Central memory CD8-positive, alpha-beta T cell (primary cell): Measurements from ENCODE around the gene SAMM50.

Experiments used
- ATAC-seq: fragments of 150-1000 bp; cut with Tn5 transposase; replicated peaks from 2 replicates; pipeline ENCODE4 v1.10.0; 2022; ENCODE audit warnings: mild to moderate bottlenecking, moderate FRiP score, moderate number of reproducible peaks; ENCODE audit not compliant: poor library complexity, severe bottlenecking; ENCODE audit errors: extremely low read depth
- DNase-seq, 2 donors: peaks; one replicate each; pipeline ENCODE4 v3.0.0; 2021; ENCODE audit warnings: low spot score in 2 of 2
- H3K27ac Mint-ChIP-seq: one replicate; pipeline ENCODE4 v1.8.0; 2022; ENCODE audit warnings: low read depth, mild to moderate bottlenecking, moderate library complexity, mixed read lengths
- H3K27me3 Mint-ChIP-seq: one replicate; pipeline ENCODE4 v1.8.0; 2022; ENCODE audit warnings: mixed read lengths
- H3K36me3 Mint-ChIP-seq: one replicate; pipeline ENCODE4 v1.8.0; 2022; ENCODE audit warnings: mild to moderate bottlenecking, moderate library complexity, mixed read lengths; ENCODE audit not compliant: insufficient read depth
- H3K4me1 Mint-ChIP-seq: one replicate; pipeline ENCODE4 v1.8.0; 2022; ENCODE audit warnings: mixed read lengths
- H3K4me3 Mint-ChIP-seq: one replicate; pipeline ENCODE4 v1.8.0; 2022; ENCODE audit warnings: mild to moderate bottlenecking, moderate library complexity, mixed read lengths
- H3K9me3 Mint-ChIP-seq: one replicate; pipeline ENCODE4 v1.8.0; 2022; ENCODE audit warnings: mixed read lengths

The SAMM50 gene

GRCh38 chr22:43955040-43955882 lies at the start of gene SAMM50:
SAMM50 (plus strand) TSS chr22:43955442; CDS start chr22:43955578, 136 bp downstream.
- Mint-ChIP-seq H3K36me3 (peaks cover 13% of the 10 kb centered on the region), H3K27ac (peak within 1 kb of the TSS; percentile 95), H3K9me3 (no peaks in the 10 kb centered on the region), H3K4me1 (peaks cover 37% of the 10 kb centered on the region), H3K4me3 (peak within 1 kb of the TSS; percentile 92), H3K27me3 (peaks cover 13% of the 10 kb centered on the region)
- peak; percentile 84 to 85 for DNase-seq
- peak; percentile 96 for ATAC-seq

- no peak for ATAC-seq
Observed at GRCh38 chr22:43905681-43906080, 49.6 kb upstream of the SAMM50 start.

GRCh38 chr22:43909708-43910107 lies 45.5 kb upstream of the SAMM50 start:
- H3K9me3 Mint-ChIP-seq = no peaks in the 10 kb centered on the region
- H3K27me3 Mint-ChIP-seq = peaks cover 68% of the 10 kb centered on the region
- H3K36me3 Mint-ChIP-seq = no peaks in the 10 kb centered on the region
- DNase-seq (no peak), ATAC-seq (no peak)
- H3K4me1 Mint-ChIP-seq = no peaks in the 10 kb centered on the region
- H3K27ac Mint-ChIP-seq = no peak overlapping the region
- no peak overlapping the region for H3K4me3 Mint-ChIP-seq

More at GRCh38 chr22:43905681-43906080, 49.6 kb upstream of the SAMM50 start:
- H3K4me3 Mint-ChIP-seq = no peak overlapping the region
- no peak for DNase-seq
- peaks cover 63% of the 10 kb centered on the region for H3K27me3 Mint-ChIP-seq
- H3K9me3 Mint-ChIP-seq = no peaks in the 10 kb centered on the region
- H3K36me3 Mint-ChIP-seq = no peaks in the 10 kb centered on the region
- H3K27ac Mint-ChIP-seq = no peak overlapping the region
- no peaks in the 10 kb centered on the region for H3K4me1 Mint-ChIP-seq

- Mint-ChIP-seq H3K27ac (no peak overlapping the region), H3K9me3 (no peaks in the 10 kb centered on the region), H3K4me3 (no peak overlapping the region), H3K27me3 (peaks cover 67% of the 10 kb centered on the region), H3K36me3 (no peaks in the 10 kb centered on the region), H3K4me1 (no peaks in the 10 kb centered on the region)
- DNase-seq (no peak), ATAC-seq (no peak)
Observed at GRCh38 chr22:43910178-43910695, 45.0 kb upstream of the SAMM50 start.

GRCh38 chr22:43911351-43911750 lies 43.9 kb upstream of the SAMM50 start:
- Mint-ChIP-seq H3K36me3 (no peaks in the 10 kb centered on the region), H3K27ac (no peak overlapping the region), H3K4me1 (no peaks in the 10 kb centered on the region), H3K27me3 (peaks cover 60% of the 10 kb centered on the region), H3K9me3 (no peaks in the 10 kb centered on the region), H3K4me3 (no peak overlapping the region)
- ATAC-seq = no peak
- no peak for DNase-seq

GRCh38 chr22:43917521-43917920 lies 37.7 kb upstream of the SAMM50 start:
- ATAC-seq (no peak), DNase-seq (no peak)
- H3K36me3 Mint-ChIP-seq = no peaks in the 10 kb centered on the region
- H3K9me3 Mint-ChIP-seq = no peaks in the 10 kb centered on the region
- no peak overlapping the region for H3K27ac Mint-ChIP-seq
- H3K4me1 Mint-ChIP-seq = no peaks in the 10 kb centered on the region
- no peak overlapping the region for H3K4me3 Mint-ChIP-seq
- peaks cover 64% of the 10 kb centered on the region for H3K27me3 Mint-ChIP-seq

GRCh38 chr22:43919106-43919973 lies 35.9 kb upstream of the SAMM50 start:
- ATAC-seq (no peak), DNase-seq (no peak)
- H3K27me3 Mint-ChIP-seq = peaks cover 48% of the 10 kb centered on the region
- H3K4me1 Mint-ChIP-seq = peaks cover 12% of the 10 kb centered on the region
- H3K27ac Mint-ChIP-seq = no peak overlapping the region
- H3K4me3 Mint-ChIP-seq = no peak overlapping the region
- H3K36me3 Mint-ChIP-seq = no peaks in the 10 kb centered on the region
- H3K9me3 Mint-ChIP-seq = no peaks in the 10 kb centered on the region

- H3K4me1 Mint-ChIP-seq = peaks cover 12% of the 10 kb centered on the region
- no peaks in the 10 kb centered on the region for H3K9me3 Mint-ChIP-seq
- H3K27ac Mint-ChIP-seq = no peak overlapping the region
- H3K27me3 Mint-ChIP-seq = peaks cover 58% of the 10 kb centered on the region
- H3K4me3 Mint-ChIP-seq = no peak overlapping the region
- DNase-seq (no peak), ATAC-seq (no peak)
- H3K36me3 Mint-ChIP-seq = peaks cover 2% of the 10 kb centered on the region
Observed at GRCh38 chr22:43921370-43921769, 33.9 kb upstream of the SAMM50 start.

GRCh38 chr22:43922123-43922522 lies 33.1 kb upstream of the SAMM50 start:
- DNase-seq (no peak), ATAC-seq (no peak)
- H3K36me3 Mint-ChIP-seq = peaks cover 2% of the 10 kb centered on the region
- H3K4me1 Mint-ChIP-seq = peaks cover 12% of the 10 kb centered on the region
- H3K9me3 Mint-ChIP-seq = no peaks in the 10 kb centered on the region
- H3K27ac Mint-ChIP-seq = no peak overlapping the region
- no peak overlapping the region for H3K4me3 Mint-ChIP-seq
- H3K27me3 Mint-ChIP-seq = peaks cover 51% of the 10 kb centered on the region

GRCh38 chr22:43923191-43923590 lies 32.1 kb upstream of the SAMM50 start:
- no peak overlapping the region for H3K27ac Mint-ChIP-seq
- peaks cover 12% of the 10 kb centered on the region for H3K4me1 Mint-ChIP-seq
- H3K9me3 Mint-ChIP-seq = no peaks in the 10 kb centered on the region
- peak; percentile 67 for ATAC-seq
- peak overlapping the region; percentile 72 for H3K4me3 Mint-ChIP-seq
- H3K36me3 Mint-ChIP-seq = peaks cover 2% of the 10 kb centered on the region
- H3K27me3 Mint-ChIP-seq = peaks cover 40% of the 10 kb centered on the region
- DNase-seq = no peak

GRCh38 chr22:43923631-43924464 lies 31.4 kb upstream of the SAMM50 start, which contains the start of gene PNPLA3:
PNPLA3 (plus strand) TSS chr22:43923805; CDS start chr22:43923912, 107 bp downstream.
- Mint-ChIP-seq H3K36me3 (peaks cover 2% of the 10 kb centered on the region), H3K27ac (no peak within 1 kb of the TSS)
- peak; percentile 85 for ATAC-seq

GRCh38 chr22:43924877-43925276 lies 30.4 kb upstream of the SAMM50 start:
- ATAC-seq (no peak), DNase-seq (no peak)
- no peak overlapping the region for H3K27ac Mint-ChIP-seq
- H3K27me3 Mint-ChIP-seq = peaks cover 23% of the 10 kb centered on the region
- peak overlapping the region; percentile 72 for H3K4me3 Mint-ChIP-seq
- peaks cover 12% of the 10 kb centered on the region for H3K4me1 Mint-ChIP-seq
- H3K9me3 Mint-ChIP-seq = no peaks in the 10 kb centered on the region
- peaks cover 2% of the 10 kb centered on the region for H3K36me3 Mint-ChIP-seq

More at GRCh38 chr22:43923631-43924464, 31.4 kb upstream of the SAMM50 start, which contains the start of gene PNPLA3:
- Mint-ChIP-seq H3K4me1 (peaks cover 12% of the 10 kb centered on the region), H3K4me3 (peak within 1 kb of the TSS; percentile 72), H3K27me3 (peaks cover 33% of the 10 kb centered on the region), H3K9me3 (no peaks in the 10 kb centered on the region)
- peak; percentile 36 to 48 for DNase-seq
